GM18873 (cell line): ENCODE data around the gene NOPCHAP1.
A peak's percentile ranks its signal among the peaks of the same experiment; 100 is the strongest.
"Not testable (repeated sequence)": the region's sequence is repeated elsewhere in the genome, so short reads cannot be mapped to it uniquely, and the experiment has no call there.

ENCODE experiments used
- ATAC-seq: cut with Tn5 transposase; IDR thresholded peaks from one replicate; pipeline ENCODE4 v1.9.1; 2021; ENCODE audit warnings: mild to moderate bottlenecking, moderate library complexity, moderate number of reproducible peaks; ENCODE audit not compliant: unreplicated experiment, low FRiP score

NOPCHAP1 gene

GRCh38 chr12:104986022-104986941, at the start of gene NOPCHAP1:
Gene NOPCHAP1 (plus strand): TSS chr12:104986316. CDS start chr12:104986353, 37 bp downstream.
- peak; percentile 86 for ATAC-seq

- no peak for ATAC-seq
These were observed 47.7 kb upstream of the NOPCHAP1 start for GRCh38 chr12:104938371-104938770.

- ATAC-seq, result no peak
These were observed 47.0 kb upstream of the NOPCHAP1 start for GRCh38 chr12:104939089-104939488.

GRCh38 chr12:104941454-104941853, 44.7 kb upstream of the NOPCHAP1 start:
- no peak for ATAC-seq

- no peak for ATAC-seq
These were observed 44.0 kb upstream of the NOPCHAP1 start for GRCh38 chr12:104942075-104942474.

GRCh38 chr12:104943401-104943800, 42.7 kb upstream of the NOPCHAP1 start:
- not testable (repeated sequence) for ATAC-seq

- no peak for ATAC-seq
These were observed 41.9 kb upstream of the NOPCHAP1 start for GRCh38 chr12:104944252-104944651.

GRCh38 chr12:104948716-104949115, 37.4 kb upstream of the NOPCHAP1 start:
- ATAC-seq, result not testable (repeated sequence)

GRCh38 chr12:104951759-104952509, 34.2 kb upstream of the NOPCHAP1 start:
- ATAC-seq, result no peak

GRCh38 chr12:104952816-104953215, 33.3 kb upstream of the NOPCHAP1 start:
- no peak for ATAC-seq

- ATAC-seq, result no peak
These were observed 32.8 kb upstream of the NOPCHAP1 start for GRCh38 chr12:104953323-104953722.

- no peak for ATAC-seq
These were observed 30.4 kb upstream of the NOPCHAP1 start for GRCh38 chr12:104955703-104956102.

GRCh38 chr12:104956870-104957718, 29.0 kb upstream of the NOPCHAP1 start:
- no peak for ATAC-seq

GRCh38 chr12:104957719-104958000, 28.5 kb upstream of the NOPCHAP1 start:
- ATAC-seq, result peak; percentile 17

- peak; percentile 77 for ATAC-seq
These were observed 27.9 kb upstream of the NOPCHAP1 start, which contains the start of gene SLC41A2 for GRCh38 chr12:104958001-104958804. Gene SLC41A2 (minus strand): TSS chr12:104958290. CDS start chr12:104928527, 29,763 bp downstream.

GRCh38 chr12:104958805-104959334, 27.2 kb upstream of the NOPCHAP1 start:
- no peak for ATAC-seq

- no peak for ATAC-seq
These were observed 26.7 kb upstream of the NOPCHAP1 start for GRCh38 chr12:104959335-104959841.

GRCh38 chr12:104960464-104960863, 25.7 kb upstream of the NOPCHAP1 start:
- no peak for ATAC-seq

- no peak for ATAC-seq
These were observed 22.4 kb upstream of the NOPCHAP1 start for GRCh38 chr12:104963757-104964156.
